Measurements from ENCODE around the gene RAD52. TPM values are rescaled to one million over a fixed set of nuclear protein-coding genes. Genes with fewer than 3 reads are reported as not detected.
A peak's percentile ranks its signal among the peaks of the same experiment; 100 is the strongest.

Gene RAD52
- total and polyA plus RNA-seq, 4 donors, result 3.7 to 14.2 (median 6.7) TPM

DNA sequence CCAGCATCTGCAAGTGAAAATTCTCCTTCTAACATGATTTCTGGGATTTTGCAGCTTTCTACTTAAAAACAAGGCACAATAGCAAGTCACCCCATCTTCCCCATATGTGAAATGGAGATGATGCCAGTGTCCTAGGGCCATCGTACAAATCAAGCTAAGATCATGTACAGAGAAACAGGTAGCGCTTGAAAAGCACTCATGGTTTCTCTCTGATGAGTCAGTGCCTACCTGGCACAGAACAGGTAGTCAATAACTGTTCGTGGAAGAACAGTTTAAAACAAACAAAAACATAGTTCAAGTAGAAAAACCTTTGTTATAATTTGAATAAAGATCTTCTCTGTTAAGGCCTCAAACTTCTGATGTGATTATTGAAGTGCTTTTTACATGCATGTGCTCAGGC, 46.9 kb downstream of the RAD52 start:
- H3K4me3 ChIP-seq (ENCODE audit: low read depth in 1 of 3, low read length in 3 of 3), result no peak overlapping the region

DNA sequence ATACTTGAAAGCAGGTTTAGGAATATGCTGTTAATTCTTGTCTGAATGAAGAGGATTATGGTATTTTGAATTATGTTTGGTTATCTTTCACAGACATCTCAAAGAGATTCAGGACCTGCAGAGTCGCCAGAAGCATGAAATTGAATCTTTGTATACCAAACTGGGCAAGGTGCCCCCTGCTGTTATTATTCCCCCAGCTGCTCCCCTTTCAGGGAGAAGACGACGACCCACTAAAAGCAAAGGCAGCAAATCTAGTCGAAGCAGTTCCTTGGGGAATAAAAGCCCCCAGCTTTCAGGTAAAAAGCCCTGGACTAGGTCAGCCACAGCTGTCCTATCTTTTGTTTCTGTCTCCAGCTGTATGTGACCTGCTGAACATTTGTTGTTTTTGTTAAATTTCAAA, 52.1 kb downstream of the RAD52 start:
- Histone ChIP-seq H3K27me3 (ENCODE audit: control insufficient read depth in 4 of 4, insufficient read depth in 4 of 4, low read length in 3 of 4) (no peaks in the 10 kb centered on the region), H3K9ac (ENCODE audit: low read depth in 1 of 2, low read length in 2 of 2) (no peak overlapping the region), H3K27ac (ENCODE audit: low read depth in 1 of 2, low read length in 2 of 2) (no peak overlapping the region), H3K9me3 (ENCODE audit: control insufficient read depth in 4 of 4, low read length in 3 of 4) (no peaks in the 10 kb centered on the region), H3K4me1 (ENCODE audit: control insufficient read depth in 4 of 4, insufficient read depth in 4 of 4, low read length in 3 of 4) (peaks cover 0 to 6% (median 5%) of the 10 kb centered on the region in 4 donors), H3K4me3 (ENCODE audit: low read depth in 1 of 3, low read length in 3 of 3) (no peak overlapping the region), H3K36me3 (ENCODE audit: control insufficient read depth in 4 of 4, insufficient read depth in 3 of 4, low read depth in 1 of 4, low read length in 3 of 4) (peaks cover 21 to 69% (median 59%) of the 10 kb centered on the region in 4 donors)
- DNase-seq (ENCODE audit: low spot score), result no peak
- TF ChIP-seq, protein P1, sequence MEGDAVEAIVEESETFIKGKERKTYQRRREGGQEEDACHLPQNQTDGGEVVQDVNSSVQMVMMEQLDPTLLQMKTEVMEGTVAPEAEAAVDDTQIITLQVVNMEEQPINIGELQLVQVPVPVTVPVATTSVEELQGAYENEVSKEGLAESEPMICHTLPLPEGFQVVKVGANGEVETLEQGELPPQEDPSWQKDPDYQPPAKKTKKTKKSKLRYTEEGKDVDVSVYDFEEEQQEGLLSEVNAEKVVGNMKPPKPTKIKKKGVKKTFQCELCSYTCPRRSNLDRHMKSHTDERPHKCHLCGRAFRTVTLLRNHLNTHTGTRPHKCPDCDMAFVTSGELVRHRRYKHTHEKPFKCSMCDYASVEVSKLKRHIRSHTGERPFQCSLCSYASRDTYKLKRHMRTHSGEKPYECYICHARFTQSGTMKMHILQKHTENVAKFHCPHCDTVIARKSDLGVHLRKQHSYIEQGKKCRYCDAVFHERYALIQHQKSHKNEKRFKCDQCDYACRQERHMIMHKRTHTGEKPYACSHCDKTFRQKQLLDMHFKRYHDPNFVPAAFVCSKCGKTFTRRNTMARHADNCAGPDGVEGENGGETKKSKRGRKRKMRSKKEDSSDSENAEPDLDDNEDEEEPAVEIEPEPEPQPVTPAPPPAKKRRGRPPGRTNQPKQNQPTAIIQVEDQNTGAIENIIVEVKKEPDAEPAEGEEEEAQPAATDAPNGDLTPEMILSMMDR (IDR thresholded peaks at IDR 0.05; ENCODE audit: low read depth, low read length, missing input control), result no peak
- TF ChIP-seq RXRA (IDR thresholded peaks at IDR 0.05) (no peak), HNF4G (IDR thresholded peaks at IDR 0.05) (no peak), SP1 (IDR thresholded peaks at IDR 0.05) (no peak), TAF1 (conservative IDR thresholded peaks at IDR 0.05) (no peak), JUND (IDR thresholded peaks at IDR 0.05) (no peak), HNF4A (conservative IDR thresholded peaks at IDR 0.05) (no peak), FOXA1 (IDR thresholded peaks at IDR 0.05) (no peak), RAD21 (IDR thresholded peaks at IDR 0.05) (no peak), GABPA (IDR thresholded peaks at IDR 0.05 in 1 of 2, conservative IDR thresholded peaks at IDR 0.05 in 1 of 2) (no peak), YY1 (IDR thresholded peaks at IDR 0.05) (no peak)
- TF ChIP-seq, protein P2, sequence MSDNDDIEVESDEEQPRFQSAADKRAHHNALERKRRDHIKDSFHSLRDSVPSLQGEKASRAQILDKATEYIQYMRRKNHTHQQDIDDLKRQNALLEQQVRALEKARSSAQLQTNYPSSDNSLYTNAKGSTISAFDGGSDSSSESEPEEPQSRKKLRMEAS (IDR thresholded peaks at IDR 0.05), result no peak
- TF ChIP-seq, protein P3, sequence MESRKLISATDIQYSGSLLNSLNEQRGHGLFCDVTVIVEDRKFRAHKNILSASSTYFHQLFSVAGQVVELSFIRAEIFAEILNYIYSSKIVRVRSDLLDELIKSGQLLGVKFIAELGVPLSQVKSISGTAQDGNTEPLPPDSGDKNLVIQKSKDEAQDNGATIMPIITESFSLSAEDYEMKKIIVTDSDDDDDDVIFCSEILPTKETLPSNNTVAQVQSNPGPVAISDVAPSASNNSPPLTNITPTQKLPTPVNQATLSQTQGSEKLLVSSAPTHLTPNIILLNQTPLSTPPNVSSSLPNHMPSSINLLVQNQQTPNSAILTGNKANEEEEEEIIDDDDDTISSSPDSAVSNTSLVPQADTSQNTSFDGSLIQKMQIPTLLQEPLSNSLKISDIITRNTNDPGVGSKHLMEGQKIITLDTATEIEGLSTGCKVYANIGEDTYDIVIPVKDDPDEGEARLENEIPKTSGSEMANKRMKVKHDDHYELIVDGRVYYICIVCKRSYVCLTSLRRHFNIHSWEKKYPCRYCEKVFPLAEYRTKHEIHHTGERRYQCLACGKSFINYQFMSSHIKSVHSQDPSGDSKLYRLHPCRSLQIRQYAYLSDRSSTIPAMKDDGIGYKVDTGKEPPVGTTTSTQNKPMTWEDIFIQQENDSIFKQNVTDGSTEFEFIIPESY (IDR thresholded peaks at IDR 0.05), result no peak
- WGBS, result 99% methylated on average over 4 of the region's 4 CpGs

More for the DNA sequence above, 46.9 kb downstream of the RAD52 start:
- Histone ChIP-seq H3K9me3 (ENCODE audit: control insufficient read depth in 4 of 4, low read length in 3 of 4) (no peaks in the 10 kb centered on the region), H3K27ac (ENCODE audit: low read depth in 1 of 2, low read length in 2 of 2) (peak overlapping the region; percentile 15 to 23), H3K36me3 (ENCODE audit: control insufficient read depth in 4 of 4, insufficient read depth in 3 of 4, low read depth in 1 of 4, low read length in 3 of 4) (peaks cover 10 to 57% (median 45%) of the 10 kb centered on the region in 4 donors), H3K9ac (ENCODE audit: low read depth in 1 of 2, low read length in 2 of 2) (no peak overlapping the region), H3K27me3 (ENCODE audit: control insufficient read depth in 4 of 4, insufficient read depth in 4 of 4, low read length in 3 of 4) (no peaks in the 10 kb centered on the region), H3K4me1 (ENCODE audit: control insufficient read depth in 4 of 4, insufficient read depth in 4 of 4, low read length in 3 of 4) (peaks cover 0 to 24% (median 21%) of the 10 kb centered on the region in 4 donors)
- TF ChIP-seq JUND (IDR thresholded peaks at IDR 0.05) (peak in 1 of 2 donors; percentile 19), YY1 (IDR thresholded peaks at IDR 0.05) (peak; percentile 25)
- TF ChIP-seq, protein P4, sequence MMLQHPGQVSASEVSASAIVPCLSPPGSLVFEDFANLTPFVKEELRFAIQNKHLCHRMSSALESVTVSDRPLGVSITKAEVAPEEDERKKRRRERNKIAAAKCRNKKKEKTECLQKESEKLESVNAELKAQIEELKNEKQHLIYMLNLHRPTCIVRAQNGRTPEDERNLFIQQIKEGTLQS (IDR thresholded peaks at IDR 0.05), result no peak
- DNase-seq (ENCODE audit: low spot score), result no peak
- 37% methylated on average over 3 of the region's 3 CpGs for WGBS

DNA sequence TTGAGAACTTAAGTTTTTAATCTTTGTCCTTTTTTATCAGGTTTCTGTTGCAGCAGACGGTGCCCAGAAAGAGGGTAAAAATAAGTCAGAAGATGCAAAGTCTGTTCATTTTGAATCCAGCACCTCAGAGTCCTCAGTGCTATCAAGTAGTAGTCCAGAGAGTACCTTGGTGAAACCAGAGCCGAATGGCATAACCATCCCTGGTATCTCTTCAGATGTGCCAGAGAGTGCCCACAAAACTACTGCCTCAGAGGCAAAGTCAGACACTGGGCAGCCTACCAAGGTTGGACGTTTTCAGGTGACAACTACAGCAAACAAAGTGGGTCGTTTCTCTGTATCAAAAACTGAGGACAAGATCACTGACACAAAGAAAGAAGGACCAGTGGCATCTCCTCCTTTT, 53.5 kb downstream of the RAD52 start:
- peaks cover 19 to 64% (median 52%) of the 10 kb centered on the region in 4 donors for H3K36me3 ChIP-seq (ENCODE audit: control insufficient read depth in 4 of 4, insufficient read depth in 3 of 4, low read depth in 1 of 4, low read length in 3 of 4)
- 59% methylated on average over 4 of the region's 4 CpGs for WGBS
- TF ChIP-seq, protein P4 (IDR thresholded peaks at IDR 0.05), result no peak
- TF ChIP-seq TAF1 (conservative IDR thresholded peaks at IDR 0.05) (no peak), HNF4A (conservative IDR thresholded peaks at IDR 0.05) (no peak), RAD21 (IDR thresholded peaks at IDR 0.05) (no peak), NR2F2 (IDR thresholded peaks at IDR 0.05) (no peak), FOXA2 (IDR thresholded peaks at IDR 0.05) (no peak), RXRA (IDR thresholded peaks at IDR 0.05) (no peak), GABPA (IDR thresholded peaks at IDR 0.05 in 1 of 2, conservative IDR thresholded peaks at IDR 0.05 in 1 of 2) (no peak), YY1 (IDR thresholded peaks at IDR 0.05) (no peak)
- H3K27me3 ChIP-seq (ENCODE audit: control insufficient read depth in 4 of 4, insufficient read depth in 4 of 4, low read length in 3 of 4), result no peaks in the 10 kb centered on the region
- no peak for DNase-seq (ENCODE audit: low spot score)
- no peak overlapping the region for H3K9ac ChIP-seq (ENCODE audit: low read depth in 1 of 2, low read length in 2 of 2)
- H3K4me3 ChIP-seq (ENCODE audit: low read depth in 1 of 3, low read length in 3 of 3), result no peak overlapping the region
- H3K4me1 ChIP-seq (ENCODE audit: control insufficient read depth in 4 of 4, insufficient read depth in 4 of 4, low read length in 3 of 4), result no peaks in the 10 kb centered on the region
- no peak overlapping the region for H3K27ac ChIP-seq (ENCODE audit: low read depth in 1 of 2, low read length in 2 of 2)
- H3K9me3 ChIP-seq (ENCODE audit: control insufficient read depth in 4 of 4, low read length in 3 of 4), result no peaks in the 10 kb centered on the region

Data from liver (tissue), 9 donors.